Measurements from ENCODE around the gene DCLRE1C. TPM values are rescaled to one million over a fixed set of nuclear protein-coding genes. Genes with fewer than 3 reads are reported as not detected.

DCLRE1C gene
- total and polyA plus RNA-seq, 9 of the 15 experiments (the other 6 are each of a cell fraction or from before 2014, with no cell fraction given) = 8.8 to 22.2 (median 13.9) TPM

DNA sequence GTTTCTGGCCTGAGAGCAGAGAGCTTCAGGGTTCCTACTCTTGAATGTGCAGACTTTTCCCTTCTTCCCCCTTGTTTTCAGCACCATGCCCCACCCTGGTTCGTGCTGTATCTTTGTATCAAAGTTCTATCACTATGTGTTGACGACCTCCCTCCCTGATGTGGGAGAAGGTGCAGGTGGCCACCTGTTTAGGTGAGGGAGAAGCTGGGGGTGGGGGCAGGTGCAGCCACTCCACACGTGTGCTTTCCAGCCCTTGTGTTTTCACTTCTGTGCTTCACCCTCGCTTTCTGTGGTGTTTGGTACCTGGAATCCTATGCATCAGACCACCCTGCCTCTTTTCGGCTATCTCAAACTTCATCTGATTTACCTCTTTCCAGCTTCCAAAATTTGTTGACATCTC is 94.9 kb downstream of the DCLRE1C start:
- H3K27me3 ChIP-seq (ENCODE audit: control insufficient read depth in 2 of 2, insufficient read depth in 2 of 2, low read length in 2 of 2) = no peaks in the 10 kb centered on the region
- ATAC-seq (no peak), FAIRE-seq (no peak), DNase-seq (ENCODE audit: extremely low read depth in 1 of 4, low spot score in 3 of 4) (no peak)
- no peaks in the 10 kb centered on the region for H3K9me3 ChIP-seq (replicated peaks; ENCODE audit: control insufficient read depth, insufficient read depth, low read depth, low read length)
- H3K9ac ChIP-seq (ENCODE audit: insufficient read depth in 1 of 2, low read depth in 2 of 2, low read length in 2 of 2) = no peak overlapping the region
- 76% methylated on average over 5 of the region's 5 CpGs for WGBS (ENCODE audit: insufficient coverage, low coverage, missing lambda C conversion rate)
- CTCF ChIA-PET (ENCODE audit: low intra/inter-chr PET ratio) = no interaction called here
- H3K4me2 ChIP-seq (ENCODE audit: insufficient read depth, low read length) = no peak overlapping the region
- H3K9me1 ChIP-seq (ENCODE audit: control insufficient read depth, insufficient read depth, low read length) = no peaks in the 10 kb centered on the region
- no peaks in the 10 kb centered on the region for H3K79me2 ChIP-seq (ENCODE audit: control insufficient read depth, insufficient read depth, low read length)
- TF ChIP-seq ZC3H11A (IDR thresholded peaks at IDR 0.05; ENCODE audit: low read depth, low read length) = no peak
- TF ChIP-seq, protein P1, sequence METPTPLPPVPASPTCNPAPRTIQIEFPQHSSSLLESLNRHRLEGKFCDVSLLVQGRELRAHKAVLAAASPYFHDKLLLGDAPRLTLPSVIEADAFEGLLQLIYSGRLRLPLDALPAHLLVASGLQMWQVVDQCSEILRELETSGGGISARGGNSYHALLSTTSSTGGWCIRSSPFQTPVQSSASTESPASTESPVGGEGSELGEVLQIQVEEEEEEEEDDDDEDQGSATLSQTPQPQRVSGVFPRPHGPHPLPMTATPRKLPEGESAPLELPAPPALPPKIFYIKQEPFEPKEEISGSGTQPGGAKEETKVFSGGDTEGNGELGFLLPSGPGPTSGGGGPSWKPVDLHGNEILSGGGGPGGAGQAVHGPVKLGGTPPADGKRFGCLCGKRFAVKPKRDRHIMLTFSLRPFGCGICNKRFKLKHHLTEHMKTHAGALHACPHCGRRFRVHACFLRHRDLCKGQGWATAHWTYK (CRISPR knock-in tag; IDR thresholded peaks at IDR 0.05) = no peak
- TF ChIP-seq, protein P2, sequence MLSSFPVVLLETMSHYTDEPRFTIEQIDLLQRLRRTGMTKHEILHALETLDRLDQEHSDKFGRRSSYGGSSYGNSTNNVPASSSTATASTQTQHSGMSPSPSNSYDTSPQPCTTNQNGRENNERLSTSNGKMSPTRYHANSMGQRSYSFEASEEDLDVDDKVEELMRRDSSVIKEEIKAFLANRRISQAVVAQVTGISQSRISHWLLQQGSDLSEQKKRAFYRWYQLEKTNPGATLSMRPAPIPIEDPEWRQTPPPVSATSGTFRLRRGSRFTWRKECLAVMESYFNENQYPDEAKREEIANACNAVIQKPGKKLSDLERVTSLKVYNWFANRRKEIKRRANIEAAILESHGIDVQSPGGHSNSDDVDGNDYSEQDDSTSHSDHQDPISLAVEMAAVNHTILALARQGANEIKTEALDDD (IDR thresholded peaks at IDR 0.05) = no peak
- no peak for TF ChIP-seq GATAD2A (IDR thresholded peaks at IDR 0.05)
- no peaks in the 10 kb centered on the region; the same call in 1 of the 2 replicates for H4K20me1 ChIP-seq (replicated peaks; ENCODE audit: control insufficient read depth, insufficient read depth, low read length)
- H3K36me3 ChIP-seq (ENCODE audit: control insufficient read depth, insufficient read depth, low read length) = peaks cover 64% of the 10 kb centered on the region; the same call in 2 of the 3 replicates
- BruUV-seq (replicated peaks) = no TSS peak
- H2AFZ ChIP-seq (ENCODE audit: low read depth, low read length) = no peak overlapping the region
- intact Hi-C loops (cut with micrococcal nuclease) = no loop called here
- H3K4me3 ChIP-seq = no peak overlapping the region
- no peaks in the 10 kb centered on the region for H3K4me1 ChIP-seq (replicated peaks in 1 of 2; ENCODE audit: control insufficient read depth in 2 of 2, insufficient read depth in 2 of 2, low read length in 2 of 2)
- no peak overlapping the region for H3K27ac ChIP-seq (ENCODE audit: extremely low read depth, low read depth, low read length)
- in situ Hi-C loops (cut with MboI) = no loop called here
- POLR2A ChIA-PET = interaction anchor here (0.7 to 1.0 kb wide), 5 partner anchors 12 to 31 kb away, joined by 3 to 5 read pairs (median 3); no protein-coding TSS in a partner anchor
